GM12873 (cell line): ENCODE measurements around the gene ARNT2.

ENCODE experiments used
- TF ChIP-seq, protein P1 (sequence below): IDR thresholded peaks from 2 replicates; pipeline ENCODE4 v1.5.1; 2012; ENCODE audit warnings: low read depth, mild to moderate bottlenecking, moderate library complexity, low read length, control low read depth; ENCODE audit not compliant: insufficient read depth; ENCODE audit errors: missing control alignments

The ARNT2 gene

GRCh38 chr15:80452166-80452565 lies 48.0 kb downstream of the ARNT2 start:
- TF ChIP-seq, protein P1, sequence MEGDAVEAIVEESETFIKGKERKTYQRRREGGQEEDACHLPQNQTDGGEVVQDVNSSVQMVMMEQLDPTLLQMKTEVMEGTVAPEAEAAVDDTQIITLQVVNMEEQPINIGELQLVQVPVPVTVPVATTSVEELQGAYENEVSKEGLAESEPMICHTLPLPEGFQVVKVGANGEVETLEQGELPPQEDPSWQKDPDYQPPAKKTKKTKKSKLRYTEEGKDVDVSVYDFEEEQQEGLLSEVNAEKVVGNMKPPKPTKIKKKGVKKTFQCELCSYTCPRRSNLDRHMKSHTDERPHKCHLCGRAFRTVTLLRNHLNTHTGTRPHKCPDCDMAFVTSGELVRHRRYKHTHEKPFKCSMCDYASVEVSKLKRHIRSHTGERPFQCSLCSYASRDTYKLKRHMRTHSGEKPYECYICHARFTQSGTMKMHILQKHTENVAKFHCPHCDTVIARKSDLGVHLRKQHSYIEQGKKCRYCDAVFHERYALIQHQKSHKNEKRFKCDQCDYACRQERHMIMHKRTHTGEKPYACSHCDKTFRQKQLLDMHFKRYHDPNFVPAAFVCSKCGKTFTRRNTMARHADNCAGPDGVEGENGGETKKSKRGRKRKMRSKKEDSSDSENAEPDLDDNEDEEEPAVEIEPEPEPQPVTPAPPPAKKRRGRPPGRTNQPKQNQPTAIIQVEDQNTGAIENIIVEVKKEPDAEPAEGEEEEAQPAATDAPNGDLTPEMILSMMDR, result no peak

DNA sequence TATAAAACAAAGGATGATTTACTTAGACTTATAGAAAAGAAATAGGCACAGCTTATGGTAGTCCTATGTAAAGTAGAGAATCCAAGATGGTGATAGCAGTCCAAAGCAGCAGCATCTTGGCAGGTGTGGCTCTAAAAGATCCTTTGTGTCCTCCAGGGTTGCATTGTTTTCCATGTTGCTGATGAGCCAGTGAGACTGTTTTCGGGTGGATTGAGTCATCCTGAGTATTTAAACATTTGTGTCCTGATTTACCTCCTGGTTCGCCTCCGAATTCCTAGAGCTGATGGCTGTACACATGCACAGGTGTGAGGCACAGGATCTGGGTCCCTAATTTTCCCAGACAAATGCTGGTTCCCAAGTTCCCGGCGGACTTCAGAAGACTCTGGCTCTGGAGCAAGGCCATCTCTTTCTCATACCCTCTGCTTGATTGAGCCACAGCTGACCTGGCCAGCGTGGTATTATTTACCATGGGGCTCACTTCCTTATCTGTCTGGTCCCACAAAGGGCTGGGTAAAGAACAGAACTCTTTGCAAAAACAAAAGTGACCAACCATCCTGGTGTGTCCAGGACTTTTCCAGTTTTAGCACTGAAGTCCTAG lies 51.0 kb downstream of the ARNT2 start:
- TF ChIP-seq, protein P1, result no peak

DNA sequence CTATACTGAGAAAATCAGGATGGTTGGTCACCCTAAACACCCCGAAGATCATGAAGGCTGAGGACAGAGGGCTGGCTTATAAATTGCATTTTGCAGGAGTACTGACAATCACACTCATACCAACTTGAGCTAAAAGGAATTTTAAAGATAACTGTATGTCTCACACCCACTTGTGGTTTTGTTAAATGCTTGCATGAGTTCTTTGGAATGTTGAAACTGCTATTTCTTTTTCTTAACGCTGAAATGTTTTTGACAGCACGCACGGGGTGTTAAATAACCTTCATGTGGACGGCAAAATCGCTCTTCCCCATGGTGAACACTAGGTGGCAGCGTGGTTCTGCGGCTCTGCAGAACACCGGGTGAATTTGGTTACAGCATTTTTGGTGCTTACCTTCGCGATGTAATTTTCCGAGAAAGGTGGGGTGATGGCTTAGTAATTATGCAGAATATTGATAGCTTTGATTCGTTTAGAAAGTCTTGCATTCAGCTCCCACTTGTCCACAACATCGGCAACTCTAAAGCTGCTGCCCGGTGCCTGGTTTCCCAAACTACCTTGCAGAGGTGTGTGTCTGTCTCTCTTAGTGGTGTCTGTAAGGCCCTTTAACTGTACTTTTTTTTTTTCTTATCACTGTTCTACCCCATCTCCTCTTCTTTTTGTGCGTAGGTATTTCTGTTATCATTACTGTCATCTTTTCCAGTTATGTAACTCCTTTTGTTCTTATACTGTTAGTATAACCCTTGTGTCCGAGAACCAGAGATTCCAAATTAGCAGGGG lies 51.7 kb downstream of the ARNT2 start:
- TF ChIP-seq, protein P1, result peak; percentile 94

DNA sequence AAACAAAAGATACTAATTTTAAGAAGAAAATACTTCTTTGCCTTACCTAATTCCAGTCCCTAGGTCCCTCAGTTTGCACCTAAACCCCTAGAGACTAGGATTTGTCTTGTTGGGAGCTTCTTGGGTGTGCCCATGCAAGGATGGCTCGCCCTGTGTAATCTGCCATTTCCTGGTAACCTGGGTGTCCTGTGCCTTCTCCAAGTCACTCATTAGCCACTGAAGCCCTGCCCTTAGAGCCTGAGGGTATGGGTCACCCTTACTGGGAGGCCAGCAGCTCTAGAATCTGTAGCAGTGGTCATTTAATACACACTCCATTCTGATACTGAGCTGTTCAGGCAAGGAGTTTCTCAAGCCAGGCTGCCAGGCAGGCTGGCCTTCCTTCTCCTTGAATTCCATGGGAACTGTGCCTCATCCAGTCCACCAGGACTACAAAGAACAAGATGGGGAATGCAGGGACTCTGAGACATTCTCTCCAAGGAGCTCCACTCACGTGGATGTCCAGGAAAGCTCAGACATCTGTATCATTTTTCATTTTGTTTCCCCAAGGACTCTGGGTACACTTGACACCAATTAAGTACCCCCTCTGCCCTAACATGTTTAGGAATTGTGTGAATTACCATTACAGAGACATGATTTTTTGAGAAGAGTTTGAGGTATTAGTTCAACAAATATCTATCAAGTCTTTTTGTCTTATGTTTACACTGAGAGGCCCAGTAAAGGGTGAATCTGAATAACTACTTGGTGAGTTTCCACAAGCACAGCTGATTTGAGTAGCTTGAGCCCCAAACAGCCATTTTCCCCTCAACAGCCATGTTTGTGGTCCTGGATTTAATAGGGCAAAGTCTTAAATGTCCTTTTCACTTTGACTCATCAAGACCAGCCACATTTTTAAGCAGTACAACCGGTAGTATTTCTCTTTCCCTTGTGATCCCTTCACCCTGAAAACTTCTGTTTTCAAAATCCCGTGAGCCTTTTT lies 52.6 kb downstream of the ARNT2 start:
- TF ChIP-seq, protein P1, result no peak

DNA sequence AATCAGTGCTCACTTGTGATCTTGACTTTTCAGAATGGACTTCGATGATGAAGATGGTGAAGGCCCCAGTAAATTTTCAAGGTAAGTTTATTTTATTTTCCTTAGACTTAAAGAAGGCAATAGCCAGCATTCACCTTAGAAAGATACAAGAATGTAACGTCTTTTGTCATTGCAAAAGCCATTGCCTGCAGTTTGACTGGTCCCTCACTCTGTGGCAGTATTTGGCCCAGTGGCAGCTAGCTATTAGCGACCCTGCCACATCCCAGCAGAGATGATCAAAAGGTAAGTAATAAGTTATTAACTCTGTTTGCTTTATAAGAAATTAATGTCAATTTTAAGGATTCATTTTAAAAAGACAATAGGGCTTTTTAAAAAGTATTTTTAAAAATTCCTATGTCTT lies 53.7 kb downstream of the ARNT2 start:
- TF ChIP-seq, protein P1, result no peak

GRCh38 chr15:80458580-80458979 lies 54.4 kb downstream of the ARNT2 start:
- TF ChIP-seq, protein P1, result no peak

- TF ChIP-seq, protein P1, result no peak
Measured at GRCh38 chr15:80459380-80459779, 55.2 kb downstream of the ARNT2 start.
